H1 (cell line): ENCODE results near the gene TK2. TPM values are rescaled to one million over a fixed set of nuclear protein-coding genes. Genes with fewer than 3 reads are reported as not detected.

ENCODE experiments used
- BACH1 ChIP-seq: IDR thresholded peaks from 2 replicates; pipeline ENCODE4 v1.6.1; 2012; ENCODE audit warnings: low read length, improper control_type of control experiment
- BCL11A ChIP-seq, 2 experiments: IDR thresholded peaks; one replicate each; pipeline ENCODE4 v1.6.1; 2011; ENCODE audit warnings: low read depth in 2 of 2, low read length in 2 of 2, mild to moderate bottlenecking in 2 of 2
- CHD7 ChIP-seq: fragments of 300-600 bp; sonication (generic); IDR thresholded peaks from 2 replicates; pipeline ENCODE4 v1.7.1; 2012; ENCODE audit warnings: low read length, moderate library complexity, mild to moderate bottlenecking, inconsistent platforms; ENCODE audit not compliant: insufficient replicate concordance
- SIN3A ChIP-seq, 2 experiments: IDR thresholded peaks in 1 of 2; conservative IDR thresholded peaks in 1 of 2; 2 replicates each; pipeline ENCODE4 v1.6.1; 2011 to 2012; ENCODE audit warnings: low read length in 2 of 2, improper control_type of control experiment in 1 of 2, low read depth in 1 of 2, mild to moderate bottlenecking in 1 of 2
- polyA plus RNA-seq, 7 experiments: library from polyadenylated mRNA; depleted of rRNA in 3 of 7; stranded (reverse) in 5 of 7; unstranded in 2 of 7; fragments of >200 nt in 5 of 7; fragments of 200-250 nt in 2 of 7; gene quantifications; 1 replicate in 5 of 7; 2 replicates in 1 of 7; 4 replicates in 1 of 7; pipeline versions ENCODE4 v1.2.1 to v1.2.3, GENCODE V29; 2011 to 2013; ENCODE audit warnings: missing spikeins in 2 of 7, mixed read lengths in 2 of 7
- total RNA-seq: library from RNA; stranded (reverse); fragmentation: NEBNext Ultra II Directional; extraction: Animal tissue kit (Norgen Biotek cat#: 25700); gene quantifications from 2 replicates; pipeline ENCODE4 v1.2.1, GENCODE V29; 2021

Gene TK2
- total and polyA plus RNA-seq, 2 of the 8 experiments (the other 6 are each of a cell fraction or from before 2014, with no cell fraction given), result 2.7 to 3.6 TPM

- no peak for TF ChIP-seq CHD7
- no peak for TF ChIP-seq BCL11A (IDR thresholded peaks at IDR 0.05; ENCODE audit: low read depth in 2 of 2, low read length in 2 of 2)
- TF ChIP-seq BACH1, result no peak
- no peak for TF ChIP-seq SIN3A (conservative IDR thresholded peaks at IDR 0.05 in 1 of 2, IDR thresholded peaks at IDR 0.05 in 1 of 2; ENCODE audit: low read depth in 1 of 2, low read length in 2 of 2)
- TF ChIP-seq, all 59 proteins: peak for 0
These were observed 80.5 kb downstream of the TK2 start (continued) for GRCh38 chr16:66469291-66469946.
